Lower leg skin (tissue), 4 donors: ENCODE results near the gene NAB1. TPM values are rescaled to one million over a fixed set of nuclear protein-coding genes. Genes with fewer than 3 reads are reported as not detected.

ENCODE experiments used
- DNase-seq, 2 donors: peaks; one replicate each; pipeline ENCODE4 v3.0.0-alpha.2; 2019; ENCODE audit warnings: low spot score in 2 of 2
- H3K4me3 ChIP-seq: fragments of 200-600 bp; sonication (generic); 2 replicates; pipeline ENCODE4 v1.5.1; 2017; ENCODE audit warnings: mild to moderate bottlenecking, low read depth; ENCODE audit not compliant: poor library complexity, severe bottlenecking
- POLR2A ChIP-seq, 2 donors: fragments of 450-650 bp; IDR thresholded peaks; one replicate each; pipeline ENCODE4 v1.6.1; 2016 to 2017; ENCODE audit warnings: antibody characterized with exemption in 2 of 2, mild to moderate bottlenecking in 1 of 2, moderate library complexity in 1 of 2
- WGBS, 2 donors: methylation state at CpG; one replicate each; pipeline ENCODE4 v1.1.5; 2018; 5-methylcytosine and 5-hydroxymethylcytosine counted together
- intact Hi-C: fragments of 100-400 bp; cut with DNase I; formaldehyde crosslinking; loops from one replicate; pipeline ENCODE4 v1.15.0; 2023; ENCODE audit warnings: low total_unique reads
- total RNA-seq, 4 donors: library from RNA; depleted of rRNA; stranded (reverse); fragments of >200 nt; gene quantifications; one replicate each; pipeline ENCODE4 v1.1.0, GENCODE V29; 2016
- TF ChIP-seq, protein P1 (sequence below), 3 donors: fragments of 450-650 bp; IDR thresholded peaks; one replicate each; pipeline ENCODE4 v1.5.1; 2016; ENCODE audit warnings: antibody characterized with exemption in 3 of 3, mild to moderate bottlenecking in 3 of 3, moderate library complexity in 2 of 3

NAB1 gene
- total RNA-seq, 4 donors from 2014 or later = 66.8 to 82.0 (median 75.1) TPM

DNA sequence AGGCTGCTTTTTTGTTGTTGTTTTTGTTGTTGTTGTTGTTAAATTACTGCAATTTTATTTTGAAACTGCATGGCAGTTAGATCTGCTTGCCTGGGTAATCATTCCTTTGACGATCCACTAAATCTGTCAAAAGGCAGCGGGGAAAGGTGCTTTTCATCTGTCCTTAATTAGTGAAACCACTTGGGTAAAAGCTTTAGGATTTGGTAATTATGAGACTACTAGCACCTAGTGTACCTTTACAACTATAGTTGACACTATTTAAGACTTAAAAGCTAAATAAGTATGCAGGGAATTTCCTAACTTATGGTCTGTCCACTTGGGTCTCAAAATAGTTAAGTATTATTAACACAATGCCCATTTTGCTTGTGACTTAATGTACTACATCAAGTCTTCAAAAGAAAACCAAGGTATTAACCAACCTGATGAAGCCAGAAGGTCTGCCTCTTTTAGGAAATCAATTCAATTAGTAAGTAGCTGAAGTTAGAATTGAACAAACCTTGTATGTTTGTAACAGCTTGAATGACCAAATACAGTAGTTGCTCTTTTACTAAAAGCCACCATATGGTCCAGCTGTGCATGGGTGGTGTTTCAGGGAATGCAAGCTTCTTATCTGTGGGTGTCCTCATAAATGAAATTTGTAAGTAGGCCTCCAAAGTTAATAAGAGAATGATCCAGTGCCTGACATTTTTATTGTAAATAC lies 44.8 kb downstream of the NAB1 start:
- no peak for TF ChIP-seq POLR2A (IDR thresholded peaks at IDR 0.05)
- TF ChIP-seq, protein P1, sequence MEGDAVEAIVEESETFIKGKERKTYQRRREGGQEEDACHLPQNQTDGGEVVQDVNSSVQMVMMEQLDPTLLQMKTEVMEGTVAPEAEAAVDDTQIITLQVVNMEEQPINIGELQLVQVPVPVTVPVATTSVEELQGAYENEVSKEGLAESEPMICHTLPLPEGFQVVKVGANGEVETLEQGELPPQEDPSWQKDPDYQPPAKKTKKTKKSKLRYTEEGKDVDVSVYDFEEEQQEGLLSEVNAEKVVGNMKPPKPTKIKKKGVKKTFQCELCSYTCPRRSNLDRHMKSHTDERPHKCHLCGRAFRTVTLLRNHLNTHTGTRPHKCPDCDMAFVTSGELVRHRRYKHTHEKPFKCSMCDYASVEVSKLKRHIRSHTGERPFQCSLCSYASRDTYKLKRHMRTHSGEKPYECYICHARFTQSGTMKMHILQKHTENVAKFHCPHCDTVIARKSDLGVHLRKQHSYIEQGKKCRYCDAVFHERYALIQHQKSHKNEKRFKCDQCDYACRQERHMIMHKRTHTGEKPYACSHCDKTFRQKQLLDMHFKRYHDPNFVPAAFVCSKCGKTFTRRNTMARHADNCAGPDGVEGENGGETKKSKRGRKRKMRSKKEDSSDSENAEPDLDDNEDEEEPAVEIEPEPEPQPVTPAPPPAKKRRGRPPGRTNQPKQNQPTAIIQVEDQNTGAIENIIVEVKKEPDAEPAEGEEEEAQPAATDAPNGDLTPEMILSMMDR (IDR thresholded peaks at IDR 0.05) = no peak
- whole genome bisulfite sequencing, 2 donors = 89 to 97% methylated on average over 2 of the region's 2 CpGs
- no peak overlapping the region for H3K4me3 ChIP-seq
- intact Hi-C loops = no loop called here
- DNase-seq = no peak

DNA sequence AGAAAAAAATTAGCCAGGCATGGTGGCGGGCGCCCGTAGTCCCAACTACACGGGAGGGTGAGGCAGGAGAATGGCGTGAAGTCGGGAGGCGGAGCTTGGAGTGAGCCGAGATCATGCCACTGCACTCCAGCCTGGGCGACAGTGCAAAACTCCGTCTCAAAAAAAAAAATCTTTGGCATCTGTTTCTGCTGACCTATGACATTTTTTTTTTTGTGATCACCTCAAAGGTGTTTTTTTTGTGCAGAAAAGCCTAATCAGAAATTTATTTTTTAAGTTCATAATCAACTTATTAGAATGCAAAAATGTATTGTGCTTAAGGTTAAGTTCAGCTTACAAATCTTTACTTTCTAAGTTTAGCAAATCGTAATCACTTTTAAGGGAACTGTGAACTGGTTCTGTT lies 45.6 kb downstream of the NAB1 start:
- TF ChIP-seq, protein P1 (IDR thresholded peaks at IDR 0.05) = no peak
- TF ChIP-seq POLR2A (IDR thresholded peaks at IDR 0.05) = no peak
- intact Hi-C loops = no loop called here
- WGBS, 2 donors = 78 to 94% methylated on average over 11 of the region's 11 CpGs
- DNase-seq = no peak
- H3K4me3 ChIP-seq = no peak overlapping the region

DNA sequence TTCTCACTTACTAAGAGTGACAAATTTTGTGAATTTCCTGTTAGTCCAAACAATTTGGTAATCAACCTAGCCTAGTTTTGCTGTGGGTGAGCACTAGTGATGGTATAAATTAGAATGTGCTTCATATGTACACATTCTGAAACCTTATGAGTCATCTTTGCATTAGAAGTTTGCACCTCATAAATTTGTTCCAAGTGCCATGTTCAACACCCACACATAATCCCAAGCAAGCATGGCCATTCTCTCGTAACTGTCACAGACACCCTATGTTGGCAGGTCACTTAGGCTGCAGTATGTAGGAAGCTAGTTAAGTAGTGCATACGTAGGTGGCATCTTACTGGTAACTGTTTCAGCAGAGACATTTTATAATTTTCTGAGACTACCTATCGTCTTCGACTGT lies 46.9 kb downstream of the NAB1 start:
- intact Hi-C loops = loop anchor here (2.0 kb wide), 1 partner anchor 103 kb away; no protein-coding TSS in a partner anchor
- DNase-seq = no peak
- 66 to 74% methylated on average over 4 of the region's 4 CpGs for WGBS, 2 donors
- no peak overlapping the region for H3K4me3 ChIP-seq
- TF ChIP-seq POLR2A (IDR thresholded peaks at IDR 0.05) = no peak

DNA sequence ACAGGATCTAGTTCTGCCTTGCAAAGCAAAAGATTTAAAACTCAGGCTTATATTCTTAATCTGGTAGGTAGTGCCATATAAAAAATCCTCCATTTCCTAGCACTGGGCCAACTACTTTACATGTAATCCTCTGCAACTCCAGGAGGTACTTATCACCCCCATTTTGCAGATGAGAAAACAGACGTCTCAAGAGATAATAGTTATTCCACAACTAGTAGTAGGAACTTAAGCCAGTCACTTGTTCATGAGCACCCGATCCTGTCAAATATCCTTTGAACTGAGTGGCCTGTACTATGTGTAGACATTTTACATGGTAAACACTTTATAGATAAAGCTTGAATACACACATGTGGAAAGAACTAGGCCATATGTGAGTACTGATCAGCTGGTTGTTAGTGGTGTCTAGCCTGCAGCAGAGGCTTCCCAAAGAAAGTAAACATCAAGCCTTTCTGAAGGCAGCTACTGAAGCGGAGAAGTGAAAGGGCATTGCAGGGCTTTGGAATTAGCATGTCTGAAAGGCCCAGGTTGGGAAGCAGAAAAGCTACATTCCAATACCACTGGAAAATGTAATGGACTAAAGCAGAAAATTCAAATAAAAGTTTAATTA lies 48.0 kb downstream of the NAB1 start:
- DNase-seq = no peak
- 82 to 88% methylated on average over 3 of the region's 3 CpGs for WGBS, 2 donors
- TF ChIP-seq, protein P1 (IDR thresholded peaks at IDR 0.05) = no peak
- TF ChIP-seq POLR2A (IDR thresholded peaks at IDR 0.05) = no peak
- intact Hi-C loops = loop anchor here (2.0 kb wide), 1 partner anchor 102 kb away; no protein-coding TSS in a partner anchor
- no peak overlapping the region for H3K4me3 ChIP-seq

DNA sequence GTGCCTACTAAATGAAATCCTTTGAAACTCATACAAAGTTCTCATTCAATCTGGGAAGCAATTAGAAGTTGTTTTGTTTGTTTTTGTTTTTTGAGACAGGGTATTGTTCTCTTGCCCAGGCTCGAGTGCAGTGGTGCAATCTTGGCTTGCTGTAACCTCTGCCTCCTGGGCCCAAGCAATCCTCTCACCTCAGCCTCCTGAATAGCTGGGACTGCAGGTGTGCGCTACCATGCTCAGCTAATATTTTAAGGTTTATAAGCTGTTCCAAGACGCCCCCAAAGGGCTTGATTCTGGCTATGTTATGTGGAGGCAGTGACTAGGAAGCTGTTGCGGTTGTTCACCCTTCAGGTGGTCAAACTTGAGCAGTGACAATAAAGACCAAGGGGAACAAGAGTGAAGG lies 48.5 kb downstream of the NAB1 start:
- TF ChIP-seq, protein P1 (IDR thresholded peaks at IDR 0.05) = no peak
- TF ChIP-seq POLR2A (IDR thresholded peaks at IDR 0.05) = no peak
- intact Hi-C loops = loop anchor here (2.0 kb wide), 1 partner anchor 101 kb away; no protein-coding TSS in a partner anchor
- 80 to 84% methylated on average over 4 of the region's 4 CpGs for WGBS, 2 donors
- H3K4me3 ChIP-seq = no peak overlapping the region
- DNase-seq = no peak

DNA sequence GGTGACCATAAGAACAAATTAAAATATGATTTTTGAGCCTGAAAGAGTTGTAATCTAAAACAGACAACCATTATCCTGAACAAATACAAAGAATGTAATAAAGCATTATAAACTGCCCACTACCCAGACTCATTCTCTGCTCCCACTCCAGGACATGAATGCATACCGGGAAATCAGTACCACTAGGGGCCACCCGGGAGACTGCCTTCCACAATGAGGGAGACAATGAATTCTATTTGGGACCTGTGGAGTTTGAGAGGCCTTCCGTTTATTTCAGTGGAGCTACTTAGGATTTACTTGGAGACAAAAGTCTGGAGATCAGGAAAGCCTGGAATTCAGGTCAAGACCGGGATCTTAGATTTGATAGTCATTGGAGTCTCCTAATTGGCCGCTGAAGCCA lies 50.0 kb downstream of the NAB1 start:
- WGBS, 2 donors = 67 to 74% methylated on average over 5 of the region's 5 CpGs
- no peak overlapping the region for H3K4me3 ChIP-seq
- intact Hi-C loops = no loop called here
- no peak for TF ChIP-seq POLR2A (IDR thresholded peaks at IDR 0.05)
- no peak for DNase-seq
